Measurements from ENCODE around the gene CNN3. TPM values are rescaled to one million over a fixed set of nuclear protein-coding genes. Genes with fewer than 3 reads are reported as not detected.

Gene CNN3
- total and polyA plus RNA-seq, 2 experiments from 2014 or later: 101 to 135 TPM

DNA sequence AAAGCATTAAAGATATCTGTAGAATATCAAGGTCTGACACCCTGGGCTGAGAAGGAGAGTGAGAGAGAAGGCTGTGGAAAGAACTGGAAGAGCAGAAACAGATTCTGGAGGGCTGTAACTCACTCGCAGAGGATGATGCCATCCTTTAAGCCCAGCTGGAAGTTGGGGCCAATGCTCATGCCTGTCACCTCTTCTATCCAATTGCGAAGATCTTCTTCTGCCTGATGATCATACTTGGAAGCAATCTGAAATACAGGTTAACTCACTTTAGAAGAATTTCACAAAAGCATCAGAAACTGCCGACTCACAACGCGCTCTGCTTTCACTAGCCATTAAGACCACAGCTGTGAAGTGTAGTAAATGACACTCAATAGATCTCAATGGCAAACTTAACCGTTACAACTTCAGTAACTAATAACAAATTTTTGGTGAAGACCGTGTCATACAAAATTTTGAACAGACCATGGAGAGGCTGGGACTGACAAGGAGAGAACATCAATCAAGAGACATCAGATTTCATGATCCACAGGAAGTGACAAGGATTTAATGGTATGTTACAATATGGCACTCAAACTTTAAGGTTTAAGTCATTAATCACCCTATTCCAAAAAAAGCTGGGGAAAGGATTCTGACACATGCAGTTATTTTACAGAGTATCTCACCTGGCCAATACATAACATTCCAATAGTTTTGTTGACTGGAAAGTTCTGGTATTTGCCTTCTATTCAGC, 23.5 kb downstream of the CNN3 start:
- Histone ChIP-seq H3K4me3 (no peak overlapping the region), H3K27me3 (no peaks in the 10 kb centered on the region), H3K4me1 (ENCODE audit: low read depth) (no peaks in the 10 kb centered on the region), H3K36me3 (peaks cover 24% of the 10 kb centered on the region), H3K27ac (peak overlapping the region; percentile 54), H3K9me3 (ENCODE audit: low read depth) (no peaks in the 10 kb centered on the region)
- no peak for DNase-seq (ENCODE audit: low read depth in 1 of 2, low spot score in 1 of 2)
- TF ChIP-seq, protein P1, sequence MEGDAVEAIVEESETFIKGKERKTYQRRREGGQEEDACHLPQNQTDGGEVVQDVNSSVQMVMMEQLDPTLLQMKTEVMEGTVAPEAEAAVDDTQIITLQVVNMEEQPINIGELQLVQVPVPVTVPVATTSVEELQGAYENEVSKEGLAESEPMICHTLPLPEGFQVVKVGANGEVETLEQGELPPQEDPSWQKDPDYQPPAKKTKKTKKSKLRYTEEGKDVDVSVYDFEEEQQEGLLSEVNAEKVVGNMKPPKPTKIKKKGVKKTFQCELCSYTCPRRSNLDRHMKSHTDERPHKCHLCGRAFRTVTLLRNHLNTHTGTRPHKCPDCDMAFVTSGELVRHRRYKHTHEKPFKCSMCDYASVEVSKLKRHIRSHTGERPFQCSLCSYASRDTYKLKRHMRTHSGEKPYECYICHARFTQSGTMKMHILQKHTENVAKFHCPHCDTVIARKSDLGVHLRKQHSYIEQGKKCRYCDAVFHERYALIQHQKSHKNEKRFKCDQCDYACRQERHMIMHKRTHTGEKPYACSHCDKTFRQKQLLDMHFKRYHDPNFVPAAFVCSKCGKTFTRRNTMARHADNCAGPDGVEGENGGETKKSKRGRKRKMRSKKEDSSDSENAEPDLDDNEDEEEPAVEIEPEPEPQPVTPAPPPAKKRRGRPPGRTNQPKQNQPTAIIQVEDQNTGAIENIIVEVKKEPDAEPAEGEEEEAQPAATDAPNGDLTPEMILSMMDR (IDR thresholded peaks at IDR 0.05; ENCODE audit: low read depth, low read length): no peak

DNA sequence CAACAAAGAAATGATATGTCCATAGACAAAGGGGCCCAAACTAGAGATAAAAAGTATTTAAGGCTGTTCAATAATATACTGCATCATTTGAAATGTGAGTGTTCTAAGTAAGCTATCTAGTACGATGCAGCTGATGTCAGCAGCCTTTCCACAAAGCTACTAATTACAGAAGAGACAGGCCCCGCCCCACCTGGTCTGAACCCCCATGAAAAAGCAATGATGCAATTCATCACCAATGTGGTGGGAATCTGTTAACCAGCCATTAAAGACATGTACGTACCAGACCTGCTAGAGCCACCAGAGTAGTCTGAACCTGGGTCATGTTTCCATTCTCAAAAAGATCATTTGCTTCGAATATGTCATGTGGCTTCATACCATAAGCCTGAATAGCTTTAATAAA, 25.1 kb downstream of the CNN3 start:
- Histone ChIP-seq H3K27ac (no peak overlapping the region), H3K27me3 (no peaks in the 10 kb centered on the region), H3K9me3 (ENCODE audit: low read depth) (no peaks in the 10 kb centered on the region), H3K4me1 (ENCODE audit: low read depth) (no peaks in the 10 kb centered on the region), H3K4me3 (no peak overlapping the region), H3K36me3 (peaks cover 38% of the 10 kb centered on the region)
- DNase-seq (ENCODE audit: low read depth in 1 of 2, low spot score in 1 of 2): no peak
- TF ChIP-seq, protein P1 (IDR thresholded peaks at IDR 0.05; ENCODE audit: low read depth, low read length): no peak

DNA sequence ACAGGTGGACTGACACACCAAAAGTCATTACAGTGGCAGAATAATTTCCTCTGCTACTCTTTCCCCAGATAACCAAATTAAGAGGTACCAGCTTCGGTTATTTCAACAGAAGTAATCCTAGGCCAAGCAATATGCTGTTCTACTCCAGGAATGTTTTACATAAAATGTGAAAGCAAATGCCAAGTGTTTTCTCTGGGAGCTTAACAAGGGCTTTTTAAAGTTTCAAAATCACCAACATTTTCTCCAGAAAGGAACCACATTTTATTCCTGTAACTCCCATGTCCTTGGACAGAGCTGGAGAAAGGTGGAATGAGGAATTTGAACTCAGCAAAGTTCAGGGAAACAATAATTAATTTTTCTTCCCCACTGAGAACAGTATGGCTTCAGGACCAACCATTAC, 27.2 kb downstream of the CNN3 start:
- DNase-seq (ENCODE audit: low read depth in 1 of 2, low spot score in 1 of 2): no peak
- Histone ChIP-seq H3K27me3 (no peaks in the 10 kb centered on the region), H3K27ac (no peak overlapping the region), H3K36me3 (peaks cover 50% of the 10 kb centered on the region), H3K9me3 (ENCODE audit: low read depth) (no peaks in the 10 kb centered on the region), H3K4me3 (no peak overlapping the region), H3K4me1 (ENCODE audit: low read depth) (no peaks in the 10 kb centered on the region)
- TF ChIP-seq, protein P1 (IDR thresholded peaks at IDR 0.05; ENCODE audit: low read depth, low read length): no peak

DNA sequence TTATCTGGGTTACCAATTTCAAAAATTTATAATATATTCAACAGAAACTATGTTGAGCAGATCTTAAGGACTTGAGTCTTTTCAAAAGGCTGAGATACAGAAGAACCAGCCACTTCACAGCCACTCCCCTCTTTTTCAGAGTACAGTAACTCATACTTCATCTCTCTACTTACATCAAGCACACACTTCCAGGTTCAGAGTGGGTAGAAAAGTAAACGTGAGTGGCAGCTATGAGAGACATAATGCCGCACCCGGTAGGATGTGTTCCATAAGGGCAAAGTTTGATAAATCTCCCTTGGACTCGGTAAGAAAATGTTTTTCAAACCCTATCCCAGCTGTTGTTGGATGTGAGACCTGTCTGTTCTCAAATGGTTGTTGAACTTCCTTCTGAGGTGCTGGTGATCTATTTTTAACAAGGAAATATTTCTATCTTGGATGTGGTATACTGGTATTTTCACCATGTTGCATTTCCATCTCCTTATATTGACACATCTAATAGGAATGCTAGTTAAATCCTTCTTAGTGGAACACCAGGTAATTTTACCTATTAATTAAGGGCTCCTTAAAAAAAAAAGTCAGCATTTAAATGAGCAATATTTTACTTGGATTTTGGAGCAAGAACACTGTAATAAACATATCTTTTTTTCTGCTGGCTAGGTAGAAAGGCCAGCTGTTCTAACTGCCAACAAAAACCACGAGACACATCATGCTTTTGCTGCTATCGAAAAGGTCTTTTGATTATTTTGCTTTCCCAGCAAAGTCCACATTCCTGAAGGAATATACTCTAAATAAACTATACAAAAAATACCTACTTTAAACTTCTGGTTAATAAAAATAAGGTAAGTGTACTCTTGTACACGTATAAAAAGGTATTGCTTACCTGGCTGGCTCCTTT, 28.2 kb downstream of the CNN3 start:
- no peak overlapping the region for H3K4me3 ChIP-seq
- no peaks in the 10 kb centered on the region for H3K27me3 ChIP-seq
- no peaks in the 10 kb centered on the region for H3K9me3 ChIP-seq (ENCODE audit: low read depth)
- peaks cover 50% of the 10 kb centered on the region for H3K36me3 ChIP-seq
- H3K4me1 ChIP-seq (ENCODE audit: low read depth): no peaks in the 10 kb centered on the region
- TF ChIP-seq, protein P1 (IDR thresholded peaks at IDR 0.05; ENCODE audit: low read depth, low read length): no peak
- DNase-seq (ENCODE audit: low read depth in 1 of 2, low spot score in 1 of 2): no peak
- peak overlapping the region; percentile 11 for H3K27ac ChIP-seq

DNA sequence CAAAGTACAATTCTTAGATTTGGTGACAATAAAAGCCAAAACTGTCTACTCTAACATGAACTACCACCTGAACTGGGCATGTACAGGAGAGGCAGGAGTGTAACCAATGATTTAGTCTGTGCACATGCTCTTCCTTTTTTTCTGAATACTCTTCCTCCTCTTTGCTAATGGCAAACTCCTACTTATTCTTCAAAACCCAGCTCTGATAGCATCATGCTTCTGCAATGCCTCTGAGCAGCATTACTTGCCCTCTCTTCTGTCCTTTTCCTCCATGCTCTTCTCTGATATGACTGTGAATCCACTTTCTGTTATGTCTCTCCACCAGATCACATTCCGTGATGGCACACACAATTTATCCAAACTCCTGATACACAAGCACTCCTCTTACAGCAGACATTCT, 31.4 kb downstream of the CNN3 start:
- Histone ChIP-seq H3K36me3 (peaks cover 35% of the 10 kb centered on the region), H3K4me1 (ENCODE audit: low read depth) (no peaks in the 10 kb centered on the region)

More for the DNA sequence above, 31.4 kb downstream of the CNN3 start:
- Histone ChIP-seq H3K9me3 (ENCODE audit: low read depth) (no peaks in the 10 kb centered on the region), H3K27me3 (no peaks in the 10 kb centered on the region), H3K27ac (no peak overlapping the region), H3K4me3 (no peak overlapping the region)
- no peak for DNase-seq (ENCODE audit: low read depth in 1 of 2, low spot score in 1 of 2)
- TF ChIP-seq, protein P1 (IDR thresholded peaks at IDR 0.05; ENCODE audit: low read depth, low read length): no peak
